Measurements from ENCODE around the gene B4GALT4. TPM values are rescaled to one million over a fixed set of nuclear protein-coding genes. Genes with fewer than 3 reads are reported as not detected.

B4GALT4 gene
- total and polyA plus RNA-seq, 2 experiments from 2014 or later: 56.0 to 67.9 TPM

DNA sequence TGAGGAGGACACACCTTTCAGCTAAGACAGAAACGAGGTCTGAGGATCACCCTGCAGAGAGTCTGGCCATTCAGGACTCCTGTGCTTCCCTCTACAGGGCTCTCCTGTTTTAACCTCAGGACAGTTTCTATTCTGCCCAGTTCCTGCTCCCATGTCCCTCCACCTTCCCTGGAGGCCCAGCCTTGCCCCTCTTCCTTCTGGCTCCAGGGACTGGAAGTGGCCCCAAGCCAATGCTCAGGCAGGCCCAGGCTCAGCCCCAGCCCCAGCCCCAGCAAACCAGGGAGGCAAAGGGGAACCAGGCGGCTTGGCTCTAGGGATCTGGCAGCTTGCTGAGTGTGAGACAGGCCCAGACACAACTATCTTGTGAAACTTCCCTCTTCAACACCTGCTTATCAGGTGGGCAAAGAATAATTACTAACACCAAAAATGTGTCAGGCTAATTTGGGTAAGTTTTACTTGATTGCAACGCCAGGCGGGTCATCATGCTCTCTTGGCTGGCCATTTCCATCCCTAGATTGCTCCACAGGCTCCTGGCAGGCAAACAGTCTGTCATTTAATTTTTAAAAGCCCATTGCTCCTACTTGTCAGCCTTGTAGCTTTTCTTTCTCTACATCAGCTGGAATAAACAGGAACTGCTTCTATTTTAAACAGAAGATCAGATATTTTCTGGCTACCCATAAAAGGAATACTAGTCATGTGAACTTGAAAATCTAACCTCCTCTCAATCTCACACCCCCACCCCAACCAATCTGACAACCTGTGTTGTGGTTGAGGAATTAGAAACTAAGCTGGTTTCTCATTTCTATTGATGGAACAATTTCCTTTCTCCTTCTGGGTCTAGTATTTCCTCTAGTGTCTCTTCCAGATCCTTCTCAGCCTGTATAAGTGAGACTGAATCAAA lies 33.8 kb downstream of the B4GALT4 start:
- no peaks in the 10 kb centered on the region; the same call in 1 of the 2 replicates for H3K4me1 ChIP-seq (ENCODE audit: insufficient read depth)
- no peaks in the 10 kb centered on the region for H4K20me1 ChIP-seq (ENCODE audit: insufficient read depth)
- in situ Hi-C loops (cut with MboI): no loop called here
- H3K4me2 ChIP-seq (ENCODE audit: unreplicated experiment): no peak overlapping the region
- H3K9me2 ChIP-seq (ENCODE audit: insufficient read depth): no peaks in the 10 kb centered on the region
- H3K4me3 ChIP-seq: no peak overlapping the region
- H3K27ac ChIP-seq: no peak overlapping the region
- no peak overlapping the region for H2AFZ ChIP-seq
- H3K27me3 ChIP-seq (replicated peaks; ENCODE audit: insufficient read depth): no peaks in the 10 kb centered on the region
- H3K79me2 ChIP-seq (ENCODE audit: insufficient read depth): no peaks in the 10 kb centered on the region
- TF ChIP-seq EZH2phosphoT487 (IDR thresholded peaks at IDR 0.05; ENCODE audit: insufficient read depth, low read depth) (no peak), EZH2 (IDR thresholded peaks at IDR 0.05; ENCODE audit: insufficient read depth, poor library complexity, severe bottlenecking) (no peak)
- no peaks in the 10 kb centered on the region for H3K9me3 ChIP-seq (ENCODE audit: low read depth)
- peaks cover 9% of the 10 kb centered on the region; the same call in 1 of the 2 replicates for H3F3A ChIP-seq (ENCODE audit: insufficient read depth)
- DNase-seq: peak; percentile 20
- peaks cover 11% of the 10 kb centered on the region; the same call in 1 of the 2 replicates for H3K36me3 ChIP-seq (ENCODE audit: low read depth)
- 82 to 89% methylated on average over 4 of the region's 4 CpGs for WGBS, 2 experiments (ENCODE audit: low coverage in 1 of 2, low lambda C conversion rate in 2 of 2, missing lambda C conversion rate in 2 of 2)
- no peak overlapping the region for H3K9ac ChIP-seq

DNA sequence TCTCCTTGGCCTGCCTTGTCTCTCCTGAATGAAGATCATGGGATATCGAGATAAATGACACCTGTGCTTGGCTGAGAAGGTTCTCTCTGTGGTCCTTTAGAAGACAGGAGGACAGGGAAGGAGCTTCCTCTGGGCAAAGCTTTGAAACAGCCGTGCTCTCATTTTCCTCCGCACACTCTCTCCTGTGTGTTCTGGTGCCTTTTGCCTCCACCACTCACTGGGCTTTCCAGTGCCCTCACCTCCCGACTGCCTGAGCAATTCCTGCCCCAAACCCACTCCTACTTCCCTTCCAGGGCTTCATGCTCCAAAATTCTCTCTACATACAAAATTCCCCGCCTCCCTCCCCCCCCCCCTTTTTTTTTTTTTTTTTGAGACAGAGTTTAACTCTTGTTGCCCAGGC lies 35.0 kb downstream of the B4GALT4 start:
- Histone ChIP-seq H3K4me1 (ENCODE audit: insufficient read depth) (no peaks in the 10 kb centered on the region; the same call in 1 of the 2 replicates), H4K20me1 (ENCODE audit: insufficient read depth) (no peaks in the 10 kb centered on the region), H3K36me3 (ENCODE audit: low read depth) (0 out of 2 replicates have a peak, but pooled peaks cover 8% of the 10 kb centered on the region), H3K9ac (no peak overlapping the region), H3K79me2 (ENCODE audit: insufficient read depth) (no peaks in the 10 kb centered on the region), H3F3A (ENCODE audit: insufficient read depth) (peaks cover 9% of the 10 kb centered on the region; the same call in 1 of the 2 replicates), H3K4me2 (ENCODE audit: unreplicated experiment) (no peak overlapping the region), H3K4me3 (no peak overlapping the region), H3K27me3 (replicated peaks; ENCODE audit: insufficient read depth) (no peaks in the 10 kb centered on the region), H3K9me2 (ENCODE audit: insufficient read depth) (no peaks in the 10 kb centered on the region), H3K27ac (no peak overlapping the region), H3K9me3 (ENCODE audit: low read depth) (no peaks in the 10 kb centered on the region), H2AFZ (no peak overlapping the region)
- TF ChIP-seq EZH2 (IDR thresholded peaks at IDR 0.05; ENCODE audit: insufficient read depth, poor library complexity, severe bottlenecking): no peak
- TF ChIP-seq EZH2phosphoT487 (IDR thresholded peaks at IDR 0.05; ENCODE audit: insufficient read depth, low read depth): no peak
- 56 to 59% methylated on average over 4 to 5 of the region's 5 CpGs for WGBS, 2 experiments (ENCODE audit: low coverage in 1 of 2, low lambda C conversion rate in 2 of 2, missing lambda C conversion rate in 2 of 2)
- in situ Hi-C loops (cut with MboI): no loop called here
- DNase-seq: no peak

DNA sequence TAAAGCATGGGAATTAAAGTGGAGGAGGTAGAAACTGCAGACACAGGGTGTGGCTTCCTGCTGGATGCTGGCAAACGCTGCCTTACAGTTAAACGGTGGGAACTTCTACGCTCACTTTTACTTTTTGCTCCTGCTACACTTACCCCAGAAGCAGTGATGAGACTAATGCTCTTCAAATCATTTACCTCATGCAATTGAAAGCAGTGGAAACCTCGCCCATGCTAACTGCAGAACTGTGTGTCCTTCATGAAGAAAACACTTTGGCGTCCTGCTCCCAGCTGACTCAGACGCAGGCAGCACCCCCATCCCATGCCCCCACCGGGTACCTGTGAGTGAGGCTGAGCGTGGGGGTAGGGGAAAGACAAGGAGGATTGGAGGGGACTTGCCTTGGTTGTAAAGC lies 35.5 kb downstream of the B4GALT4 start:
- Histone ChIP-seq H3K4me2 (ENCODE audit: unreplicated experiment) (no peak overlapping the region), H3K36me3 (ENCODE audit: low read depth) (0 out of 2 replicates have a peak, but pooled peaks cover 3% of the 10 kb centered on the region), H3K9me3 (ENCODE audit: low read depth) (no peaks in the 10 kb centered on the region), H3K79me2 (ENCODE audit: insufficient read depth) (no peaks in the 10 kb centered on the region), H3K9me2 (ENCODE audit: insufficient read depth) (no peaks in the 10 kb centered on the region), H3K4me3 (no peak overlapping the region), H2AFZ (no peak overlapping the region), H3K9ac (no peak overlapping the region), H3F3A (ENCODE audit: insufficient read depth) (peaks cover 9% of the 10 kb centered on the region; the same call in 1 of the 2 replicates), H3K4me1 (ENCODE audit: insufficient read depth) (no peaks in the 10 kb centered on the region; the same call in 1 of the 2 replicates), H3K27me3 (replicated peaks; ENCODE audit: insufficient read depth) (no peaks in the 10 kb centered on the region), H3K27ac (no peak overlapping the region), H4K20me1 (ENCODE audit: insufficient read depth) (no peaks in the 10 kb centered on the region)
- in situ Hi-C loops (cut with MboI): no loop called here
- 46 to 48% methylated on average over 8 of the region's 8 CpGs for WGBS, 2 experiments (ENCODE audit: low coverage in 1 of 2, low lambda C conversion rate in 2 of 2, missing lambda C conversion rate in 2 of 2)
- DNase-seq: no peak
- TF ChIP-seq EZH2phosphoT487 (IDR thresholded peaks at IDR 0.05; ENCODE audit: insufficient read depth, low read depth) (no peak), EZH2 (IDR thresholded peaks at IDR 0.05; ENCODE audit: insufficient read depth, poor library complexity, severe bottlenecking) (no peak)

DNA sequence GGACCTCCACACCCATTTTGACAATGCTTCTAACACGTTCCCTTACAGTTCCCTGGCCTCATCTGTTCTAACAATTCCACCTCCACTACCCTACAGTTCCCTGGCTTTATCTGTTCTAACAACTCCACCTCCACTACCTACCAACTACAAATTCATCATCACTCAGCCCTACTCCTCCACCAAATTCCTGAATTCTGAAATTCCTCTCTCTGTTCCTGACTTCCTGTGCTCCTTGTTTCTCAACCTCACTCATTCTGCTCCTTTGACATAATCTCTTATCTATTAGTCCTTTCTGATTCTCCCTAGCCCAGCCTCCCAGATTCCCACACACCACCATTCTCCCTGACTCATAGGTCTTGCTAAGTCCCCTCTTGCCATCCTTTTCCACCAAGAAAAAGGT lies 44.8 kb downstream of the B4GALT4 start:
- no peak for TF ChIP-seq EZH2phosphoT487 (IDR thresholded peaks at IDR 0.05; ENCODE audit: insufficient read depth, low read depth)
- TF ChIP-seq EZH2 (IDR thresholded peaks at IDR 0.05; ENCODE audit: insufficient read depth, poor library complexity, severe bottlenecking): no peak
- 42 to 45% methylated on average over 1 of the region's 1 CpG for WGBS, 2 experiments (ENCODE audit: low coverage in 1 of 2, low lambda C conversion rate in 2 of 2, missing lambda C conversion rate in 2 of 2)
- peak overlapping the region; percentile 43 for H3K27ac ChIP-seq
- H3K9ac ChIP-seq: no peak overlapping the region
- in situ Hi-C loops (cut with MboI): no loop called here
- H3K27me3 ChIP-seq (replicated peaks; ENCODE audit: insufficient read depth): no peaks in the 10 kb centered on the region
- peak; percentile 20 for DNase-seq
- no peaks in the 10 kb centered on the region for H3K79me2 ChIP-seq (ENCODE audit: insufficient read depth)
- no peaks in the 10 kb centered on the region for H4K20me1 ChIP-seq (ENCODE audit: insufficient read depth)
- H3K36me3 ChIP-seq (ENCODE audit: low read depth): no peaks in the 10 kb centered on the region
- H3K9me2 ChIP-seq (ENCODE audit: insufficient read depth): no peaks in the 10 kb centered on the region; the same call in 1 of the 2 replicates
- H3K4me2 ChIP-seq (ENCODE audit: unreplicated experiment): no peak overlapping the region
- peaks cover 37% of the 10 kb centered on the region for H3K4me1 ChIP-seq (ENCODE audit: insufficient read depth)
- H3K9me3 ChIP-seq (ENCODE audit: low read depth): no peaks in the 10 kb centered on the region
- H2AFZ ChIP-seq: 0 out of 2 replicates have a peak overlapping the region, but pooled peaks have one; percentile 24
- no peak overlapping the region for H3K4me3 ChIP-seq
- peaks cover 26% of the 10 kb centered on the region for H3F3A ChIP-seq (ENCODE audit: insufficient read depth)
